Smooth muscle cell (in vitro differentiated cells): Measurements from ENCODE around the gene ATF4. TPM values are rescaled to one million over a fixed set of nuclear protein-coding genes. Genes with fewer than 3 reads are reported as not detected.

Experiments used
- DNase-seq: peaks from one replicate; lab custom pipeline; 2025; ENCODE audit not compliant: unreplicated experiment; lab: John Stamatoyannopoulos, UW
- H2AFZ ChIP-seq: fragments of 200-600 bp; sonication (generic); 2 replicates; pipeline ENCODE4 v1.6.0; 2016; ENCODE audit warnings: antibody characterized with exemption, low read depth, mild to moderate bottlenecking
- H3F3A ChIP-seq: fragments of 200-600 bp; sonication (generic); 2 replicates; pipeline ENCODE4 v1.6.0; 2017; ENCODE audit warnings: antibody characterized with exemption, low read depth
- H3K27ac ChIP-seq: fragments of 200-600 bp; sonication (generic); 2 replicates; pipeline ENCODE4 v1.5.1; 2016; ENCODE audit warnings: low read depth, mild to moderate bottlenecking
- H3K27me3 ChIP-seq: fragments of 200-600 bp; sonication (generic); 2 replicates; pipeline ENCODE4 v1.6.1; 2016; ENCODE audit warnings: low read depth, mild to moderate bottlenecking
- H3K36me3 ChIP-seq: fragments of 200-600 bp; sonication (generic); 2 replicates; pipeline ENCODE4 v1.5.1; 2016; ENCODE audit warnings: low read depth
- H3K4me1 ChIP-seq: fragments of 200-600 bp; sonication (generic); 2 replicates; pipeline ENCODE4 v1.5.1; 2016; ENCODE audit warnings: low read depth
- H3K4me2 ChIP-seq: fragments of 200-600 bp; sonication (generic); 2 replicates; pipeline ENCODE4 v1.6.0; 2016; ENCODE audit warnings: mild to moderate bottlenecking
- H3K4me3 ChIP-seq: fragments of 200-600 bp; sonication (generic); 2 replicates; pipeline ENCODE4 v1.5.1; 2016; ENCODE audit warnings: mild to moderate bottlenecking
- H3K79me2 ChIP-seq: fragments of 200-600 bp; sonication (generic); 2 replicates; pipeline ENCODE4 v1.6.0; 2016; ENCODE audit warnings: low read depth, mild to moderate bottlenecking
- H3K9ac ChIP-seq: fragments of 200-600 bp; sonication (generic); 2 replicates; pipeline ENCODE4 v1.6.0; 2016; ENCODE audit warnings: low read depth
- H3K9me3 ChIP-seq: fragments of 200-600 bp; sonication (generic); replicated peaks from 2 replicates; pipeline ENCODE4 v1.5.1; 2016; ENCODE audit warnings: low read depth
- H4K20me1 ChIP-seq: fragments of 200-600 bp; sonication (generic); 2 replicates; pipeline ENCODE4 v1.6.0; 2016; ENCODE audit warnings: low read depth
- CTCF ChIP-seq: fragments of 200-600 bp; sonication (generic); IDR thresholded peaks from 2 replicates; pipeline ENCODE4 v1.5.1; 2017; ENCODE audit warnings: borderline replicate concordance, mild to moderate bottlenecking, antibody characterized with exemption; ENCODE audit not compliant: insufficient read depth, poor library complexity, severe bottlenecking
- WGBS: methylation state at CpG from one replicate; pipeline ENCODE4 v1.1.7; 2016; ENCODE audit warnings: low lambda C conversion rate; 5-methylcytosine and 5-hydroxymethylcytosine counted together
- polyA plus RNA-seq: library from polyadenylated mRNA; unstranded; fragments of >200 nt; fragmentation: Nextera tagmentation; extraction: Ambion mirVana; gene quantifications from 2 replicates; pipeline ENCODE4 v1.2.1, GENCODE V29; 2016
- total RNA-seq: library from RNA; depleted of rRNA; stranded (reverse); fragments of >200 nt; gene quantifications from 2 replicates; pipeline ENCODE4 v1.2.3, GENCODE V29; 2014

ATF4 gene
- total and polyA plus RNA-seq, 2 experiments from 2014 or later = 288 to 421 TPM

- Histone ChIP-seq H3K9ac (no peak overlapping the region), H3K4me2 (peak overlapping the region; percentile 82), H3K27ac (no peak overlapping the region), H3F3A (peaks cover 10% of the 10 kb centered on the region), H3K79me2 (peaks cover 17% of the 10 kb centered on the region), H4K20me1 (peaks cover 6% of the 10 kb centered on the region), H3K27me3 (no peaks in the 10 kb centered on the region), H2AFZ (peak overlapping the region; percentile 38), H3K4me1 (peaks cover 11% of the 10 kb centered on the region), H3K9me3 (no peaks in the 10 kb centered on the region), H3K4me3 (peak overlapping the region; percentile 27), H3K36me3 (no peaks in the 10 kb centered on the region)
- TF ChIP-seq CTCF = peak; percentile 98
- peak; percentile 72 for DNase-seq
- WGBS = 12% methylated on average over 39 of the region's 41 CpGs
Observed at GRCh38 chr22:39534591-39535356, 14.4 kb downstream of the ATF4 start.

- no peaks in the 10 kb centered on the region for H3K36me3 ChIP-seq
- 68% methylated on average over 13 of the region's 13 CpGs for WGBS
- no peak overlapping the region for H3K27ac ChIP-seq
- H3K9ac ChIP-seq = no peak overlapping the region
- peaks cover 11% of the 10 kb centered on the region for H3K4me1 ChIP-seq
- H3K9me3 ChIP-seq = no peaks in the 10 kb centered on the region
- H3K27me3 ChIP-seq = no peaks in the 10 kb centered on the region
- H3K4me3 ChIP-seq = no peak overlapping the region
- no peak for DNase-seq
- no peak overlapping the region for H2AFZ ChIP-seq
- peaks cover 13% of the 10 kb centered on the region for H3K79me2 ChIP-seq
- no peak for TF ChIP-seq CTCF
- peaks cover 10% of the 10 kb centered on the region for H3F3A ChIP-seq
- H3K4me2 ChIP-seq = no peak overlapping the region
- H4K20me1 ChIP-seq = peaks cover under 1% of the 10 kb centered on the region
Observed at GRCh38 chr22:39535357-39535725, 15.0 kb downstream of the ATF4 start.

GRCh38 chr22:39535831-39536449, 15.6 kb downstream of the ATF4 start:
- H3K9me3 ChIP-seq = no peaks in the 10 kb centered on the region
- H3K4me2 ChIP-seq = no peak overlapping the region
- H3K79me2 ChIP-seq = peaks cover 12% of the 10 kb centered on the region
- 93% methylated on average over 15 of the region's 15 CpGs for WGBS
- H3K27ac ChIP-seq = no peak overlapping the region
- DNase-seq = no peak
- no peaks in the 10 kb centered on the region for H3K27me3 ChIP-seq
- no peak for TF ChIP-seq CTCF
- no peaks in the 10 kb centered on the region for H3K36me3 ChIP-seq
- no peak overlapping the region for H3K4me3 ChIP-seq
- H2AFZ ChIP-seq = no peak overlapping the region
- peaks cover 11% of the 10 kb centered on the region for H3K4me1 ChIP-seq
- H3K9ac ChIP-seq = no peak overlapping the region
- H3F3A ChIP-seq = peaks cover 10% of the 10 kb centered on the region
- no peaks in the 10 kb centered on the region for H4K20me1 ChIP-seq
